Duodenal mucosa (tissue), 2 donors: ENCODE results near the gene ARL16.

Experiments
- H3K27ac ChIP-seq: one replicate; pipeline ENCODE4 v1.7.0; 2013; ENCODE audit warnings: low read depth, low read length
- H3K27me3 ChIP-seq, 2 donors: one replicate each; pipeline ENCODE4 v1.7.0; 2013; ENCODE audit warnings: low read length in 2 of 2, control low read depth in 1 of 2; ENCODE audit not compliant: insufficient read depth in 2 of 2, control insufficient read depth in 1 of 2
- H3K36me3 ChIP-seq, 2 donors: one replicate each; pipeline ENCODE4 v1.7.0; 2013; ENCODE audit warnings: low read length in 2 of 2, control low read depth in 1 of 2; ENCODE audit not compliant: insufficient read depth in 2 of 2, control insufficient read depth in 1 of 2
- H3K4me1 ChIP-seq, 2 donors: one replicate each; pipeline ENCODE4 v1.7.0; 2013; ENCODE audit warnings: low read length in 2 of 2, control low read depth in 1 of 2; ENCODE audit not compliant: insufficient read depth in 2 of 2, control insufficient read depth in 1 of 2
- H3K4me3 ChIP-seq, 2 donors: one replicate each; pipeline ENCODE4 v1.7.0; 2013; ENCODE audit warnings: low read length in 2 of 2, low read depth in 1 of 2
- H3K9ac ChIP-seq, 2 donors: one replicate each; pipeline ENCODE4 v1.7.0; 2013; ENCODE audit warnings: low read length in 2 of 2, low read depth in 1 of 2
- H3K9me3 ChIP-seq, 2 donors: one replicate each; pipeline ENCODE4 v1.7.0; 2013; ENCODE audit warnings: low read length in 2 of 2, control low read depth in 1 of 2; ENCODE audit not compliant: control insufficient read depth in 1 of 2

Gene ARL16

GRCh38 chr17:81667754-81668153 is 15.8 kb downstream of the ARL16 start:
- H3K36me3 ChIP-seq = peaks cover 12 to 48% of the 10 kb centered on the region in 2 donors

GRCh38 chr17:81666342-81667191 is 17.0 kb downstream of the ARL16 start, which contains the start of the genes CCDC137 and OXLD1:
Gene CCDC137, plus strand, starts transcription at chr17:81666737. Its CDS starts 30 bp downstream, at chr17:81666767.
Gene OXLD1, minus strand, starts transcription at chr17:81666605. Its CDS starts 28 bp downstream, at chr17:81666577.
- Histone ChIP-seq H3K9ac (peak within 1 kb of the TSS; percentile 69 to 91), H3K36me3 (peaks cover 6 to 36% of the 10 kb centered on the region in 2 donors), H3K4me1 (peaks cover 14 to 16% of the 10 kb centered on the region in 2 donors), H3K27ac (peak within 1 kb of the TSS; percentile 64), H3K4me3 (peak within 1 kb of the TSS; percentile 72 to 89), H3K27me3 (no peaks in the 10 kb centered on the region), H3K9me3 (no peaks in the 10 kb centered on the region)

More at GRCh38 chr17:81667754-81668153, 15.8 kb downstream of the ARL16 start:
- Histone ChIP-seq H3K27ac (no peak overlapping the region), H3K9ac (peak overlapping the region in 1 of 2 donors; percentile 7), H3K9me3 (no peaks in the 10 kb centered on the region), H3K27me3 (no peaks in the 10 kb centered on the region), H3K4me1 (peaks cover 14 to 16% of the 10 kb centered on the region in 2 donors), H3K4me3 (no peak overlapping the region)

DNA sequence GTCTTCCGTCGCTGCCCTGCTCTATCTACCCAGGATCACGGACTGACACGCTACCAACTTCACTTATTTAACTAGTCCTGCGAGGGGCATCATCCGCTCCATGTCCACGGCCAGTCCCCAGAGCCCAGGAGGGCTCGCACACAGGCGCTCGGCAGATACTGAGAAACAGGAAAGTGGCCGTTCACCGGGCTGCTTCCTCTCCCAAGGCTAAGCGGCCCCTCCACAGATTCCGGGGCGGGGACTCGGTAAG is 17.6 kb downstream of the ARL16 start:
- Histone ChIP-seq H3K9ac (peak overlapping the region; percentile 69 to 91), H3K27me3 (no peaks in the 10 kb centered on the region), H3K27ac (peak overlapping the region; percentile 64), H3K9me3 (no peaks in the 10 kb centered on the region), H3K4me3 (peak overlapping the region; percentile 72 to 89), H3K36me3 (peaks cover under 1 to 31% of the 10 kb centered on the region in 2 donors), H3K4me1 (peaks cover 14 to 16% of the 10 kb centered on the region in 2 donors)

DNA sequence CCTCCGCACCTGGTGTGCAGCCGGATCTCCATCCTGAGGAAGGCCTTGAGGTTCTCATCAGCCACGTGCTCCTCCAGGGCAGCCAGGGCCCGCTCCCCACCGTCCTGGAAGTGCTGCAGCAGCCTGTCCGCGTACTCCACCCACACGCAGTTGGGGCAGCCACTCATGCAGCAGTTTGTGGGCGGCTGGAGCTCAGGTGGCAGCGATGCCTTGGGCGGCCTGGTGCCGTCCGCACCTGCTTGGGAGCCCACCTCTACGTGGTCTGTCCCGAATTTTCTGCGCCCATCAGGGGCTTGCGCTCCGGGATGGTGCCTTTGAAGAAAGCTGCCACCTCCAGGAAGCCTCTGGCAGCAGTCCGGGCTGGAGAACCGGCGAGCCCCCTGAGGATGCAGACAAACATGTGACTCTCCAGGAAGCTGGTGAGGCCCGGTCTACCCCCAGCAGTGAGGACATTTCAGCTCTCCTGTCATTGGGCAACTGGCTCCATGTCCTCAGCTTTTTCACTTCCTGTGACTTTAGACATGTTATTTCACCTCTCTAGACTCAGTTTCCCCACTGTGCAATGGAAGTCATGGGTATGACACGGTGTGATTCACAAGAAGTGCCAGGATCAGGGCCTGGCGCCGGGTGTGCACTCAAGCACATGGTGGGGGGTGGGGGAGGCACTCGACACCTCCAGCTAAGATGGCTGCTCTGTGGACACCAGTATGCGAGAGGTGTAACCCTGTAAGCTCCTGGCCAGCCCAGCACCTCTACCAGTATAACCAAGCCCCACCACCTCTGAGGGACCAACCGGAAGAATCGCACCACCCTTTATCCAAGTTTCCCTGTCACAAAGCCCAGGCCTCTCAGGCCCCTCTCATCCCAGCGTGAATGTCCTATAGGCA is 18.1 kb downstream of the ARL16 start:
- H3K27me3 ChIP-seq = no peaks in the 10 kb centered on the region
- H3K9ac ChIP-seq = peak overlapping the region; percentile 69 to 91
- peaks cover 14 to 16% of the 10 kb centered on the region in 2 donors for H3K4me1 ChIP-seq
- H3K27ac ChIP-seq = no peak overlapping the region
- H3K4me3 ChIP-seq = peak overlapping the region; percentile 72 to 89
- H3K36me3 ChIP-seq = peaks cover 0 to 28% of the 10 kb centered on the region in 2 donors
- H3K9me3 ChIP-seq = no peaks in the 10 kb centered on the region

- Histone ChIP-seq H3K27ac (no peak overlapping the region), H3K36me3 (peaks cover 0 to 15% of the 10 kb centered on the region in 2 donors), H3K9me3 (no peaks in the 10 kb centered on the region), H3K4me1 (peaks cover 14 to 16% of the 10 kb centered on the region in 2 donors), H3K9ac (no peak overlapping the region), H3K27me3 (no peaks in the 10 kb centered on the region), H3K4me3 (no peak overlapping the region)
These were observed 19.5 kb downstream of the ARL16 start for GRCh38 chr17:81664051-81664470.

DNA sequence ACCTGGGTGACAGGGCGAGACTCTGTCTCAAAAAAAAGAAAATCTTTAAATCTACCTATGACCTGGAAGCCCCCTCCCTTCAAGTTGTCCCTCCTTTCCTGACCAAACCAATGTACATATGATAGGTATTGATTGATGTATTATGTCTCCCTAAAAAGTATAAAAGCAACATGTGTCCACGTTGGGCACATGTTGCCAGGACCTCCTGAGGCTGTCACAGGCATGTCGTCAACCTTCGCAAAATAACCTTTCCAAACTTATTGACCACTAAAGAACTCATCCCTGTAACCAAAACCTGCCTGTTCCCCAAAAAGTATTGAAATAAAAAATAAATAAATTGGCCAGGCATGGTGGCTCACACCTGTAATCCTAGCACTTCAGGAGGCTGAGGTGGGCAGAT is 21.6 kb downstream of the ARL16 start:
- H3K9me3 ChIP-seq = no peaks in the 10 kb centered on the region

GRCh38 chr17:81660441-81660840 is 23.2 kb downstream of the ARL16 start:
- no peaks in the 10 kb centered on the region for H3K27me3 ChIP-seq
- peaks cover 5 to 8% of the 10 kb centered on the region in 2 donors for H3K4me1 ChIP-seq
- peaks cover 0 to 11% of the 10 kb centered on the region in 2 donors for H3K36me3 ChIP-seq
- no peak overlapping the region for H3K4me3 ChIP-seq
- H3K27ac ChIP-seq = no peak overlapping the region
- no peaks in the 10 kb centered on the region for H3K9me3 ChIP-seq
- H3K9ac ChIP-seq = no peak overlapping the region

More for the DNA sequence above, 21.6 kb downstream of the ARL16 start:
- Histone ChIP-seq H3K4me1 (peaks cover 10 to 11% of the 10 kb centered on the region in 2 donors), H3K27ac (no peak overlapping the region), H3K9ac (no peak overlapping the region), H3K27me3 (no peaks in the 10 kb centered on the region), H3K4me3 (no peak overlapping the region), H3K36me3 (peaks cover 0 to 11% of the 10 kb centered on the region in 2 donors)

DNA sequence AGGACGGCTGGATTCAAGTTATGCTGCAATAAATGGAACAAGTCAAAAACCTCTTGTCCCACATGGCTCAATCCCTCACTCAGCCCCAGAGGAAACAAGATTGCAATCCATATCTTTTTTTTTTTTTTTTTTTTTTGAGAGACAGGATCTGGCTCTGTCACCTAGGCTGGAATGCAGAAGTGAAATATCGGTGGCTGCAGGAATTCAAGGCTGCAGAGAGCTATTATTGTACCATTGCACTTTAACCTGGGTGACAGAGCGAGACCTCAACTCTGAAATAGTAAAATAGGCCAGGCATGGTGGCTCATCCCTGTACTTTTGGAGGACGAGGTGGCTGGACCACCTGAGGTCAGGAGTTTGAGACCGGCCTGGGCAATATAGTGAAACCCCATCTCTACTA is 24.6 kb downstream of the ARL16 start:
- H3K36me3 ChIP-seq = peaks cover 0 to under 1% of the 10 kb centered on the region in 2 donors
- no peak overlapping the region for H3K27ac ChIP-seq
- no peaks in the 10 kb centered on the region for H3K9me3 ChIP-seq
- H3K9ac ChIP-seq = no peak overlapping the region
- H3K4me1 ChIP-seq = peaks cover 0 to 5% of the 10 kb centered on the region in 2 donors
- H3K27me3 ChIP-seq = no peaks in the 10 kb centered on the region
- H3K4me3 ChIP-seq = no peak overlapping the region

GRCh38 chr17:81656835-81657234 is 26.8 kb downstream of the ARL16 start:
- Histone ChIP-seq H3K27ac (no peak overlapping the region), H3K9me3 (no peaks in the 10 kb centered on the region), H3K9ac (no peak overlapping the region), H3K27me3 (no peaks in the 10 kb centered on the region), H3K36me3 (no peaks in the 10 kb centered on the region), H3K4me3 (no peak overlapping the region), H3K4me1 (peaks cover 3 to 5% of the 10 kb centered on the region in 2 donors)
